HG03520 (cell line): Measurements from ENCODE around the gene CENPM.

Experiments
- ATAC-seq: cut with Tn5 transposase; IDR thresholded peaks from one replicate; pipeline ENCODE4 v1.9.1; 2021; ENCODE audit warnings: mild to moderate bottlenecking, moderate library complexity; ENCODE audit not compliant: unreplicated experiment

The CENPM gene

GRCh38 chr22:41933411-41934177 lies 13.4 kb downstream of the CENPM start:
- ATAC-seq, result no peak

GRCh38 chr22:41932353-41932752 lies 14.6 kb downstream of the CENPM start:
- ATAC-seq, result no peak

GRCh38 chr22:41931701-41932269 lies 15.2 kb downstream of the CENPM start:
- ATAC-seq, result no peak

GRCh38 chr22:41929418-41929810 lies 17.5 kb downstream of the CENPM start:
- no peak for ATAC-seq

GRCh38 chr22:41928593-41929417 lies 18.1 kb downstream of the CENPM start:
- ATAC-seq, result no peak

- no peak for ATAC-seq
Observed at GRCh38 chr22:41927813-41928212, 19.1 kb downstream of the CENPM start.

GRCh38 chr22:41925783-41926460 lies 21.0 kb downstream of the CENPM start:
- ATAC-seq, result no peak

- no peak for ATAC-seq
Observed at GRCh38 chr22:41923595-41924276, 23.2 kb downstream of the CENPM start.

GRCh38 chr22:41922940-41923594 lies 23.9 kb downstream of the CENPM start:
- no peak for ATAC-seq

GRCh38 chr22:41922328-41922727 lies 24.6 kb downstream of the CENPM start:
- no peak for ATAC-seq

GRCh38 chr22:41920271-41920976 lies 26.5 kb downstream of the CENPM start:
- ATAC-seq, result peak; percentile 25

GRCh38 chr22:41919357-41920224 lies 27.4 kb downstream of the CENPM start:
- ATAC-seq, result peak; percentile 41

- no peak for ATAC-seq
Observed at GRCh38 chr22:41917903-41918791, 28.8 kb downstream of the CENPM start.

- ATAC-seq, result no peak
Observed at GRCh38 chr22:41917375-41917902, 29.5 kb downstream of the CENPM start.

- no peak for ATAC-seq
Observed at GRCh38 chr22:41916745-41917358, 30.1 kb downstream of the CENPM start.

GRCh38 chr22:41915786-41916493 lies 31.0 kb downstream of the CENPM start:
- ATAC-seq, result no peak
